ENCODE results near the gene RASGRP4.
"Not testable (repeated sequence)": the region's sequence is repeated elsewhere in the genome, so short reads cannot be mapped to it uniquely, and the experiment has no call there.

RASGRP4 gene

GRCh38 chr19:38445362-38445761 lies 19.3 kb upstream of the RASGRP4 start:
- no peak for DNase-seq

GRCh38 chr19:38444026-38444425 lies 18.0 kb upstream of the RASGRP4 start:
- DNase-seq = no peak

GRCh38 chr19:38443458-38443999 lies 17.5 kb upstream of the RASGRP4 start:
- DNase-seq = no peak

- no peak for DNase-seq
These were observed 16.7 kb upstream of the RASGRP4 start for GRCh38 chr19:38442736-38443135.

GRCh38 chr19:38441657-38442348 lies 15.8 kb upstream of the RASGRP4 start:
- DNase-seq = no peak

GRCh38 chr19:38440592-38440991 lies 14.6 kb upstream of the RASGRP4 start:
- DNase-seq = no peak

GRCh38 chr19:38437917-38438316 lies 11.9 kb upstream of the RASGRP4 start:
- no peak for DNase-seq

GRCh38 chr19:38437295-38437694 lies 11.3 kb upstream of the RASGRP4 start:
- no peak for DNase-seq

GRCh38 chr19:38434549-38435051 lies 8.6 kb upstream of the RASGRP4 start:
- no peak for DNase-seq

- no peak for DNase-seq
These were observed 7.3 kb upstream of the RASGRP4 start, which contains the start of gene RYR1 for GRCh38 chr19:38433268-38433733. TSS of gene RYR1 (plus strand) at chr19:38433691. CDS start at chr19:38433830, 139 bp downstream.

GRCh38 chr19:38430931-38431330 lies 4.9 kb upstream of the RASGRP4 start:
- DNase-seq = no peak

GRCh38 chr19:38429811-38430156 lies 3.8 kb upstream of the RASGRP4 start:
- no peak for DNase-seq

GRCh38 chr19:38429055-38429810 lies 3.2 kb upstream of the RASGRP4 start:
- no peak for DNase-seq

GRCh38 chr19:38427035-38427677 lies 1.1 kb upstream of the RASGRP4 start:
- DNase-seq = not testable (repeated sequence)

- no peak for DNase-seq
These were observed 703 bp downstream of the RASGRP4 start for GRCh38 chr19:38425222-38425809.

GRCh38 chr19:38424272-38424671 lies 1.7 kb downstream of the RASGRP4 start:
- no peak for DNase-seq

- DNase-seq = no peak
These were observed 3.6 kb downstream of the RASGRP4 start for GRCh38 chr19:38422438-38422837.

GRCh38 chr19:38421856-38422255 lies 4.2 kb downstream of the RASGRP4 start:
- no peak for DNase-seq

- no peak for DNase-seq
These were observed 5.1 kb downstream of the RASGRP4 start for GRCh38 chr19:38420935-38421334.

GRCh38 chr19:38417544-38418506 lies 8.2 kb downstream of the RASGRP4 start:
- peak; percentile 57 for DNase-seq

GRCh38 chr19:38417146-38417543 lies 8.9 kb downstream of the RASGRP4 start:
- no peak for DNase-seq

- DNase-seq = no peak
These were observed 12.6 kb downstream of the RASGRP4 start for GRCh38 chr19:38413416-38413815.

Measured in DMS153 (cell line).